HepG2 (cell line): Measurements from ENCODE around the gene ERFL. TPM values are rescaled to one million over a fixed set of nuclear protein-coding genes. Genes with fewer than 3 reads are reported as not detected.

Experiments
- AHR ChIP-seq: IDR thresholded peaks from 2 replicates; pipeline ENCODE4 v1.6.1; 2018; ENCODE audit warnings: missing genetic modification reagents, missing compliant biosample characterization
- ARHGAP35 ChIP-seq: sonication (generic); formaldehyde crosslinking; IDR thresholded peaks from 2 replicates; pipeline ENCODE4 v1.9.0; 2022; ENCODE audit warnings: mild to moderate bottlenecking, inconsistent platforms, moderate library complexity, missing genetic modification reagents, borderline replicate concordance
- CEBPG ChIP-seq: IDR thresholded peaks from 2 replicates; pipeline ENCODE4 v1.6.1; 2016
- FOXJ3 ChIP-seq: sonication (generic); formaldehyde crosslinking; IDR thresholded peaks from 2 replicates; pipeline ENCODE4 v1.4.0; 2020; ENCODE audit warnings: missing genetic modification reagents, mild to moderate bottlenecking, borderline replicate concordance
- HDAC1 ChIP-seq: sonication (generic); formaldehyde crosslinking; IDR thresholded peaks from 2 replicates; pipeline ENCODE4 v1.5.1; 2020; ENCODE audit warnings: mild to moderate bottlenecking, missing genetic modification reagents
- HDAC6 ChIP-seq: fragments of 200-600 bp; sonication (generic); IDR thresholded peaks from 2 replicates; pipeline ENCODE4 v1.7.0; 2017; ENCODE audit warnings: mild to moderate bottlenecking, antibody characterized with exemption, low read length, low read depth
- HMGXB4 ChIP-seq, 2 experiments: sonication (generic) in 1 of 2; formaldehyde crosslinking in 1 of 2; IDR thresholded peaks; 2 replicates each; pipeline versions ENCODE4 v1.4.0 to v1.6.1; 2018 to 2020; ENCODE audit warnings: missing genetic modification reagents in 2 of 2, borderline replicate concordance in 1 of 2, low read depth in 1 of 2, mild to moderate bottlenecking in 1 of 2, missing biosample characterization in 1 of 2
- MEF2D ChIP-seq: sonication (generic); formaldehyde crosslinking; IDR thresholded peaks from 2 replicates; pipeline ENCODE4 v1.5.1; 2020; ENCODE audit warnings: mild to moderate bottlenecking, missing genetic modification reagents
- NFRKB ChIP-seq: fragments of 450-650 bp; IDR thresholded peaks from 2 replicates; pipeline ENCODE4 v1.6.1; 2017
- PAWR ChIP-seq: sonication (generic); formaldehyde crosslinking; IDR thresholded peaks from 2 replicates; pipeline ENCODE4 v1.4.0; 2020; ENCODE audit warnings: missing genetic modification reagents, mild to moderate bottlenecking, borderline replicate concordance
- RBAK ChIP-seq: sonication (generic); formaldehyde crosslinking; IDR thresholded peaks from 2 replicates; pipeline ENCODE4 v1.5.1; 2020; ENCODE audit warnings: mild to moderate bottlenecking, missing genetic modification reagents
- SCMH1 ChIP-seq: sonication (generic); formaldehyde crosslinking; IDR thresholded peaks from 2 replicates; pipeline ENCODE4 v1.9.0; 2021; ENCODE audit warnings: missing genetic modification reagents, mild to moderate bottlenecking, borderline replicate concordance
- SMARCC2 ChIP-seq: fragments of 450-650 bp; IDR thresholded peaks from 2 replicates; pipeline ENCODE4 v1.6.1; 2017; ENCODE audit warnings: antibody characterized with exemption, mild to moderate bottlenecking
- TCF7 ChIP-seq: sonication (generic); IDR thresholded peaks from 2 replicates; pipeline ENCODE4 v1.6.1; 2016; ENCODE audit warnings: antibody characterized with exemption, low read depth
- THAP11 ChIP-seq: IDR thresholded peaks from 2 replicates; pipeline ENCODE4 v1.6.1; 2016; ENCODE audit warnings: missing biosample characterization, missing genetic modification reagents
- ZBTB3 ChIP-seq: sonication (generic); formaldehyde crosslinking; IDR thresholded peaks from 2 replicates; pipeline ENCODE4 v1.4.0; 2020; ENCODE audit warnings: low read depth, mild to moderate bottlenecking, moderate library complexity, missing genetic modification reagents, borderline replicate concordance
- ZNF296 ChIP-seq: sonication (generic); formaldehyde crosslinking; conservative IDR thresholded peaks from 2 replicates; pipeline ENCODE4 v1.5.0; 2020; ENCODE audit warnings: mild to moderate bottlenecking, missing genetic modification reagents
- ZNF335 ChIP-seq: sonication (generic); formaldehyde crosslinking; IDR thresholded peaks from 2 replicates; pipeline ENCODE4 v1.4.0; 2020; ENCODE audit warnings: missing genetic modification reagents
- ZNF460 ChIP-seq: sonication (generic); formaldehyde crosslinking; IDR thresholded peaks from 2 replicates; pipeline ENCODE4 v1.5.1; 2020; ENCODE audit warnings: missing genetic modification reagents, mild to moderate bottlenecking, borderline replicate concordance
- ZNF468 ChIP-seq: sonication (generic); formaldehyde crosslinking; IDR thresholded peaks from 2 replicates; pipeline ENCODE4 v1.8.0; 2022; ENCODE audit warnings: mild to moderate bottlenecking, moderate library complexity, missing genetic modification reagents
- ZNF501 ChIP-seq: sonication (generic); formaldehyde crosslinking; IDR thresholded peaks from 2 replicates; pipeline ENCODE4 v1.5.1; 2020; ENCODE audit warnings: mild to moderate bottlenecking, moderate library complexity, missing genetic modification reagents
- ZNF558 ChIP-seq: sonication (generic); formaldehyde crosslinking; IDR thresholded peaks from 2 replicates; pipeline ENCODE4 v1.9.0; 2022; ENCODE audit warnings: mild to moderate bottlenecking, missing genetic modification reagents, borderline replicate concordance
- ZNF674 ChIP-seq: sonication (generic); formaldehyde crosslinking; IDR thresholded peaks from 2 replicates; pipeline ENCODE4 v1.5.0; 2020; ENCODE audit warnings: low read depth, mild to moderate bottlenecking, missing genetic modification reagents
- ZNF775 ChIP-seq: sonication (generic); formaldehyde crosslinking; IDR thresholded peaks from 2 replicates; pipeline ENCODE4 v1.4.0; 2020; ENCODE audit warnings: missing genetic modification reagents, mild to moderate bottlenecking, moderate library complexity, borderline replicate concordance
- ZNF792 ChIP-seq: IDR thresholded peaks from 2 replicates; pipeline ENCODE4 v1.6.1; 2016
- ZSCAN22 ChIP-seq: sonication (generic); formaldehyde crosslinking; IDR thresholded peaks from 2 replicates; pipeline ENCODE4 v1.4.0; 2020; ENCODE audit warnings: mild to moderate bottlenecking, missing genetic modification reagents
- polyA plus RNA-seq, 8 experiments: library from polyadenylated mRNA; depleted of rRNA in 3 of 8; stranded (reverse) in 7 of 8; unstranded in 1 of 8; fragments of >200 nt; fragmentation: Illumina TruSeq in 4 of 8; extraction: Trizol in 4 of 8; gene quantifications; 2 replicates each; pipeline versions ENCODE4 v1.2.1 to v1.2.3, GENCODE V29; 2011 to 2016; ENCODE audit warnings: low read depth in 4 of 8, missing spikeins in 1 of 8, mixed read lengths in 1 of 8; ENCODE audit not compliant: insufficient read depth in 1 of 8
- total RNA-seq, 5 experiments: library from RNA; depleted of rRNA; stranded (reverse); fragments of >200 nt; fragmentation: Illumina TruSeq; extraction: Trizol; gene quantifications; 2 replicates each; pipeline ENCODE4 v1.2.3, GENCODE V29; 2016; ENCODE audit warnings: low read depth in 1 of 5

ERFL gene
- total and polyA plus RNA-seq, 2 of the 13 experiments (the other 11 are each of a cell fraction or from before 2014, with no cell fraction given): not detected

GRCh38 chr19:41882568-41883462 lies 45.4 kb downstream of the ERFL start, which contains the start of gene ARHGEF1 (continued):
- TF ChIP-seq ZNF335 (no peak), AHR (CRISPR knock-in tag) (0 out of 2 replicates have a peak, but pooled peaks have one; percentile 35), FOXJ3 (CRISPR knock-in tag) (no peak), ZSCAN22 (CRISPR knock-in tag) (no peak), ZNF674 (CRISPR knock-in tag) (no peak), SCMH1 (CRISPR knock-in tag) (no peak), NFRKB (no peak), THAP11 (CRISPR knock-in tag) (peak; percentile 46; the same call in 1 of the 2 replicates), ZNF775 (CRISPR knock-in tag) (no peak), PAWR (no peak), ZNF558 (CRISPR knock-in tag) (no peak), CEBPG (no peak), ZNF792 (CRISPR knock-in tag) (no peak), ZNF460 (no peak), ZNF468 (CRISPR knock-in tag) (no peak), ZBTB3 (CRISPR knock-in tag) (no peak), ZNF501 (CRISPR knock-in tag) (0 out of 2 replicates have a peak, but pooled peaks have one; percentile 31), ARHGAP35 (no peak), HDAC1 (CRISPR knock-in tag) (no peak), SMARCC2 (no peak), HMGXB4 (CRISPR knock-in tag; IDR thresholded peaks at IDR 0.05; ENCODE audit: borderline replicate concordance in 1 of 2, low read depth in 1 of 2) (no peak), RBAK (CRISPR knock-in tag) (no peak), TCF7 (no peak), HDAC6 (no peak), ZNF296 (CRISPR knock-in tag) (no peak), MEF2D (no peak)
